BLaER1 treated with 17β-estradiol and CSF1 and Interleukin-3, amounts not matched to agents 10 nM and 100 nM (cell line): ENCODE data around the gene LHFPL2.

Experiments used
- H3K27ac ChIP-seq, 11 experiments: shearing (Covaris generic); formaldehyde crosslinking; 2 replicates each; pipeline ENCODE4 v1.8.1; 2022
- H3K27me3 ChIP-seq, 11 experiments: shearing (Covaris generic); formaldehyde crosslinking; 2 replicates each; pipeline ENCODE4 v1.8.1; 2022
- H3K36me3 ChIP-seq, 11 experiments: shearing (Covaris generic); formaldehyde crosslinking; 2 replicates each; pipeline ENCODE4 v1.8.1; 2022
- H3K4me1 ChIP-seq, 10 experiments: shearing (Covaris generic); formaldehyde crosslinking; 2 replicates each; pipeline ENCODE4 v1.8.1; 2022
- H3K4me2 ChIP-seq, 11 experiments: shearing (Covaris generic); formaldehyde crosslinking; 2 replicates each; pipeline ENCODE4 v1.8.1; 2022
- H3K4me3 ChIP-seq, 10 experiments: shearing (Covaris generic); formaldehyde crosslinking; 2 replicates each; pipeline ENCODE4 v1.8.1; 2022
- H3K9ac ChIP-seq, 11 experiments: shearing (Covaris generic); formaldehyde crosslinking; 2 replicates each; pipeline ENCODE4 v1.8.1; 2022
- H3K9me3 ChIP-seq, 11 experiments: shearing (Covaris generic); formaldehyde crosslinking; replicated peaks in 1 of 11; 2 replicates each; pipeline ENCODE4 v1.8.1; 2022
- H4K20me1 ChIP-seq, 11 experiments: shearing (Covaris generic); formaldehyde crosslinking; 2 replicates each; pipeline ENCODE4 v1.8.1; 2022
- Cebpa-rat ChIP-seq, 11 experiments: shearing (Covaris generic); IDR thresholded peaks; 2 replicates each; pipeline ENCODE4 v1.8.1; 2022

The LHFPL2 gene

DNA sequence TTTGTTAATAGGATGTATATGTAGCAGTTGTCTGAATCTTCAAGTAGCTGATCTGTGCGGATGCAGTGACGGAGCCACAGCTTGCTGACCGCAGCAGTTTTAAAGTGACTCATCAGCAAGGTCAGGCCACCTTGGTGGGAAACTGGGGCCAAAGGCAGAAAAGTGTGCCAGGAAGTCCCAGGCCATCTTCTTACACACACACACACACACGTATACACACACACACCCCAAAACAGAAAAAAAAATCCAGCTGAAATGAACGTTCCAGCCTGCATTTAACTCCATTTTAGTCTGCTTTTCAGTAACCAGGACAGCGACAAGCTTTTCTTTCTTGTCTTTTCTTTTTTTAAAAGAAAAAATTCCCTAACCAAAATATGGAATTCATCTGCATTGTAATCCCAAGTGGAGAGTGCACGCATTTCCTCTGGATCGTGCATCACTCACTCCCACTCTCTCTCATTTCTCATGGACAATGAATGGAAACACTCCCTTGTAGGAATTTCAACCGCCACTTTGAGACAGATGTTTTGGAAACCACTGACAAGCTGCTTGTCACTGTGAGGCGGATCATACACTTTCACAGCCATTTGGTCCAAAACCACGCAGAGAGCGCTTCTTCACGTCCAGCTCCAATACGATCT is 103.9 kb downstream of the LHFPL2 start:
- TF ChIP-seq Cebpa-rat (IDR thresholded peaks at IDR 0.05): no peak
- H3K9ac ChIP-seq: peak overlapping the region in 1 of 11 experiments; percentile 13; a peak in 1 of 22 replicates

GRCh38 chr5:78543916-78544315 is 104.7 kb downstream of the LHFPL2 start:
- TF ChIP-seq Cebpa-rat (IDR thresholded peaks at IDR 0.05): no peak
- Histone ChIP-seq H3K4me2 (peak overlapping the region in 4 of 11 experiments; percentile 72 to 91 (median 86); a peak in 6 of 22 replicates), H3K36me3 (peaks cover 0 to 41% (median 0%) of the 10 kb centered on the region in 11 experiments; a peak in 5 of 22 replicates), H3K4me3 (no peak overlapping the region), H3K27ac (peak overlapping the region in 3 of 11 experiments; percentile 29 to 89 (median 41); a peak in 5 of 22 replicates), H3K4me1 (peaks cover 0 to 100% (median 50%) of the 10 kb centered on the region in 10 experiments; a peak in 15 of 20 replicates), H4K20me1 (no peaks in the 10 kb centered on the region), H3K9ac (0 out of 22 replicates have a peak overlapping the region, but pooled peaks of 1 of the 11 experiments have one; percentile 13), H3K9me3 (peaks cover 0 to 9% (median 0%) of the 10 kb centered on the region in 11 experiments; a peak in 3 of 22 replicates), H3K27me3 (no peaks in the 10 kb centered on the region)

More for the DNA sequence above, 103.9 kb downstream of the LHFPL2 start:
- Histone ChIP-seq H3K4me3 (no peak overlapping the region), H3K9me3 (peaks cover 0 to 10% (median 0%) of the 10 kb centered on the region in 11 experiments; a peak in 3 of 22 replicates), H4K20me1 (no peaks in the 10 kb centered on the region), H3K27me3 (no peaks in the 10 kb centered on the region), H3K4me2 (peak overlapping the region in 4 of 11 experiments; percentile 72 to 91 (median 86); a peak in 8 of 22 replicates), H3K27ac (peak overlapping the region in 3 of 11 experiments; percentile 13 to 89 (median 29); a peak in 6 of 22 replicates), H3K36me3 (peaks cover 0 to 41% (median 0%) of the 10 kb centered on the region in 11 experiments; a peak in 5 of 22 replicates), H3K4me1 (peaks cover 0 to 100% (median 54%) of the 10 kb centered on the region in 10 experiments; a peak in 15 of 20 replicates)

DNA sequence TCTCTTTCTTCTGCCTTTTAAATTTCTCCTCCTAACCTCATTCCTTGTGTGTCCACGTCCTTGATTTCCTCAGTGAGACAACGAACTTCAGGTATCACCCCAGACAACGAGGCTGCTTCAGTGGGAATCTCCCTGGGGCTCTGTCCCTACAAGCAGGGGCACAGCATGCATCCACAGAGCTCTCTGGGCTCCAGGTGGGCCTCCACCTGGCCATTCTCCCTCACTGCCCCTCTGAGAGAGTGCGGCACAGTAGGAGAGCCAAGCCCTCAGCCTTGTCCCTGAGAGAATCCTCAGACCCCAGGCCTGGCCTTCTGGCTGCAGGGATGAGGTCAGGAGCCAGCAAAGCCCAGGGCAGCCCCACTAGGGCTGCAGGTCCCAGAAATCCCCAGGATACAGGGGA is 105.3 kb downstream of the LHFPL2 start:
- Histone ChIP-seq H3K27ac (peak overlapping the region in 4 of 11 experiments; percentile 19 to 98 (median 65); a peak in 5 of 22 replicates), H3K9me3 (peaks cover 0 to 8% (median 0%) of the 10 kb centered on the region in 11 experiments; a peak in 3 of 22 replicates), H3K4me3 (no peak overlapping the region), H3K4me2 (peak overlapping the region in 3 of 11 experiments; percentile 82 to 91 (median 90); a peak in 6 of 22 replicates), H4K20me1 (no peaks in the 10 kb centered on the region), H3K9ac (no peak overlapping the region), H3K4me1 (peaks cover 0 to 100% (median 45%) of the 10 kb centered on the region in 10 experiments; a peak in 13 of 20 replicates), H3K36me3 (peaks cover 0 to 41% (median 0%) of the 10 kb centered on the region in 11 experiments; a peak in 5 of 22 replicates), H3K27me3 (no peaks in the 10 kb centered on the region)
- TF ChIP-seq Cebpa-rat (IDR thresholded peaks at IDR 0.05): no peak

- H3K9me3 ChIP-seq: no peaks in the 10 kb centered on the region
- H3K27me3 ChIP-seq: no peaks in the 10 kb centered on the region
- H3K9ac ChIP-seq: peak overlapping the region in 3 of 11 experiments; percentile 81 to 83 (median 82); a peak in 6 of 22 replicates
- H3K36me3 ChIP-seq: peaks cover 0 to 34% (median 0%) of the 10 kb centered on the region in 11 experiments; a peak in 5 of 22 replicates
- peak overlapping the region in 5 of 11 experiments; percentile 2 to 98 (median 94); a peak in 9 of 22 replicates for H3K27ac ChIP-seq
- H3K4me1 ChIP-seq: peaks cover 0 to 100% (median 37%) of the 10 kb centered on the region in 10 experiments; a peak in 13 of 20 replicates
- no peak overlapping the region for H3K4me3 ChIP-seq
- H3K4me2 ChIP-seq: peak overlapping the region in 6 of 11 experiments; percentile 8 to 91 (median 78); a peak in 10 of 22 replicates
- no peak for TF ChIP-seq Cebpa-rat (IDR thresholded peaks at IDR 0.05)
- no peaks in the 10 kb centered on the region for H4K20me1 ChIP-seq
Observed at GRCh38 chr5:78542321-78542840, 106.2 kb downstream of the LHFPL2 start.

GRCh38 chr5:78541086-78541654 is 107.4 kb downstream of the LHFPL2 start:
- Histone ChIP-seq H3K36me3 (peaks cover 0 to 32% (median 0%) of the 10 kb centered on the region in 11 experiments; a peak in 5 of 22 replicates), H3K27ac (peak overlapping the region in 6 of 11 experiments; percentile 48 to 98 (median 91); a peak in 12 of 22 replicates), H4K20me1 (no peaks in the 10 kb centered on the region), H3K27me3 (no peaks in the 10 kb centered on the region), H3K4me1 (peaks cover 0 to 100% (median 31%) of the 10 kb centered on the region in 10 experiments; a peak in 12 of 20 replicates), H3K9me3 (no peaks in the 10 kb centered on the region), H3K4me2 (peak overlapping the region in 6 of 11 experiments; percentile 46 to 91 (median 84); a peak in 11 of 22 replicates), H3K4me3 (no peak overlapping the region), H3K9ac (peak overlapping the region in 5 of 11 experiments; percentile 62 to 83 (median 81); a peak in 10 of 22 replicates)
- TF ChIP-seq Cebpa-rat (IDR thresholded peaks at IDR 0.05): no peak

- H3K27me3 ChIP-seq: no peaks in the 10 kb centered on the region
- H4K20me1 ChIP-seq: no peaks in the 10 kb centered on the region
- peaks cover 0 to 26% (median 0%) of the 10 kb centered on the region in 11 experiments; a peak in 5 of 22 replicates for H3K36me3 ChIP-seq
- peaks cover 0 to 100% (median 29%) of the 10 kb centered on the region in 10 experiments; a peak in 12 of 20 replicates for H3K4me1 ChIP-seq
- H3K4me3 ChIP-seq: no peak overlapping the region
- H3K9me3 ChIP-seq: no peaks in the 10 kb centered on the region
- peak overlapping the region in 7 of 11 experiments; percentile 9 to 91 (median 82); a peak in 12 of 22 replicates for H3K4me2 ChIP-seq
- peak overlapping the region in 5 of 11 experiments; percentile 62 to 83 (median 81); a peak in 10 of 22 replicates for H3K9ac ChIP-seq
- TF ChIP-seq Cebpa-rat (IDR thresholded peaks at IDR 0.05): peak in 5 of 11 experiments; percentile 71 to 94 (median 89); a peak in 8 of 22 replicates
- peak overlapping the region in 6 of 11 experiments; percentile 48 to 98 (median 91); a peak in 12 of 22 replicates for H3K27ac ChIP-seq
Observed at GRCh38 chr5:78540335-78541085, 108.1 kb downstream of the LHFPL2 start.

- no peak overlapping the region for H3K4me3 ChIP-seq
- no peak for TF ChIP-seq Cebpa-rat (IDR thresholded peaks at IDR 0.05)
- peak overlapping the region in 3 of 11 experiments; percentile 82 to 90 (median 82); a peak in 6 of 22 replicates for H3K4me2 ChIP-seq
- H3K27ac ChIP-seq: peak overlapping the region in 4 of 11 experiments; percentile 88 to 98 (median 96); a peak in 9 of 22 replicates
- no peaks in the 10 kb centered on the region for H3K27me3 ChIP-seq
- peak overlapping the region in 3 of 11 experiments; percentile 82 to 83 (median 83); a peak in 2 of 22 replicates for H3K9ac ChIP-seq
- H3K4me1 ChIP-seq: peaks cover 0 to 100% (median 48%) of the 10 kb centered on the region in 10 experiments; a peak in 13 of 20 replicates
- H4K20me1 ChIP-seq: no peaks in the 10 kb centered on the region
- peaks cover 0 to 11% (median 0%) of the 10 kb centered on the region in 11 experiments; a peak in 2 of 22 replicates for H3K36me3 ChIP-seq
- H3K9me3 ChIP-seq: no peaks in the 10 kb centered on the region
Observed at GRCh38 chr5:78538240-78538850, 110.2 kb downstream of the LHFPL2 start.
